Mesodermal cell (in vitro differentiated cells): ENCODE measurements around the gene ZFYVE26.

ENCODE experiments used
- H3K27ac ChIP-seq: 2 replicates; pipeline ENCODE4 v1.7.0; 2013; ENCODE audit warnings: mild to moderate bottlenecking, low read depth, low read length, moderate library complexity; ENCODE audit not compliant: severe bottlenecking
- H3K36me3 ChIP-seq: 2 replicates; pipeline ENCODE4 v1.7.1; 2013; ENCODE audit warnings: mild to moderate bottlenecking, low read length, moderate library complexity; ENCODE audit not compliant: control insufficient read depth, insufficient read depth
- H3K4me1 ChIP-seq: one replicate; pipeline ENCODE4 v1.7.1; 2013; ENCODE audit warnings: mild to moderate bottlenecking, low read length; ENCODE audit not compliant: insufficient read depth, control insufficient read depth, poor library complexity, severe bottlenecking
- H3K4me3 ChIP-seq: 2 replicates; pipeline ENCODE4 v1.7.0; 2013; ENCODE audit warnings: low read length, control low read depth, mild to moderate bottlenecking; ENCODE audit not compliant: insufficient read depth, poor library complexity, severe bottlenecking; ENCODE audit errors: extremely low read depth
- H3K9me3 ChIP-seq: 2 replicates; pipeline ENCODE4 v1.7.1; 2013; ENCODE audit warnings: mild to moderate bottlenecking, low read length, moderate library complexity; ENCODE audit not compliant: control insufficient read depth
- WGBS, 2 experiments: methylation state at CpG; one replicate each; pipeline ENCODE4 v1.1.5; 2013; ENCODE audit warnings: missing lambda C conversion rate in 2 of 2; ENCODE audit not compliant: insufficient coverage in 2 of 2; 5-methylcytosine and 5-hydroxymethylcytosine counted together

The ZFYVE26 gene

GRCh38 chr14:67749341-67750084, 66.9 kb downstream of the ZFYVE26 start:
- Histone ChIP-seq H3K36me3 (peaks cover 61% of the 10 kb centered on the region), H3K27ac (no peak overlapping the region), H3K9me3 (no peaks in the 10 kb centered on the region), H3K4me3 (no peak overlapping the region), H3K4me1 (no peaks in the 10 kb centered on the region)
- 93 to 100% methylated on average over 4 to 5 of the region's 6 CpGs for WGBS, 2 experiments

GRCh38 chr14:67748312-67748711, 68.1 kb downstream of the ZFYVE26 start:
- Histone ChIP-seq H3K4me1 (no peaks in the 10 kb centered on the region), H3K27ac (no peak overlapping the region), H3K4me3 (no peak overlapping the region), H3K9me3 (no peaks in the 10 kb centered on the region), H3K36me3 (peaks cover 49% of the 10 kb centered on the region)
- whole genome bisulfite sequencing, 2 experiments: 93 to 99% methylated on average over 8 to 10 of the region's 10 CpGs

DNA sequence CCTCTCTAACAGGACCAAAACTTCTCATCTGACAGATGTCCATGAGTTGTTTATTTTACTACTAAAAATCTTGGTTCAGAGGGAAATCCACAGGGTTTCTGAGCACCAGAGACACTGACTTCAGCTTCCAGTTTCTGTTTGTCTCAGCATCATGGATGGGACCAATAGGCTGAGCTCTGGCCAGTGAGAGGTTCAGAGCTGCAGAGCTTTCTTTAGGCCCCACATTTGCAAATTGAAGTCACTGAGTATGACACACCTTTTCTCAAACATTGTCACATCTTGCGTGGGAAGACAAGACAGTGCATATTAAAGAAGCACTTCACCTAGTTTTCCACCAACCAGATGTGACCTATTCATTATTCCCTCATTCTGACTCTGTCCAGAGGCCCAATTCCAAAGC, 69.5 kb downstream of the ZFYVE26 start:
- H3K9me3 ChIP-seq: no peaks in the 10 kb centered on the region
- H3K27ac ChIP-seq: no peak overlapping the region
- 100% methylated on average over 1 of the region's 1 CpG for WGBS, 2 experiments
- no peaks in the 10 kb centered on the region for H3K4me1 ChIP-seq
- no peak overlapping the region for H3K4me3 ChIP-seq
- H3K36me3 ChIP-seq: peaks cover 36% of the 10 kb centered on the region

GRCh38 chr14:67744046-67744445, 72.3 kb downstream of the ZFYVE26 start:
- Histone ChIP-seq H3K4me3 (no peak overlapping the region), H3K36me3 (peaks cover 10% of the 10 kb centered on the region), H3K27ac (no peak overlapping the region), H3K9me3 (no peaks in the 10 kb centered on the region), H3K4me1 (peaks cover 3% of the 10 kb centered on the region)
- WGBS, 2 experiments: 86 to 100% methylated on average over 1 of the region's 2 CpGs

DNA sequence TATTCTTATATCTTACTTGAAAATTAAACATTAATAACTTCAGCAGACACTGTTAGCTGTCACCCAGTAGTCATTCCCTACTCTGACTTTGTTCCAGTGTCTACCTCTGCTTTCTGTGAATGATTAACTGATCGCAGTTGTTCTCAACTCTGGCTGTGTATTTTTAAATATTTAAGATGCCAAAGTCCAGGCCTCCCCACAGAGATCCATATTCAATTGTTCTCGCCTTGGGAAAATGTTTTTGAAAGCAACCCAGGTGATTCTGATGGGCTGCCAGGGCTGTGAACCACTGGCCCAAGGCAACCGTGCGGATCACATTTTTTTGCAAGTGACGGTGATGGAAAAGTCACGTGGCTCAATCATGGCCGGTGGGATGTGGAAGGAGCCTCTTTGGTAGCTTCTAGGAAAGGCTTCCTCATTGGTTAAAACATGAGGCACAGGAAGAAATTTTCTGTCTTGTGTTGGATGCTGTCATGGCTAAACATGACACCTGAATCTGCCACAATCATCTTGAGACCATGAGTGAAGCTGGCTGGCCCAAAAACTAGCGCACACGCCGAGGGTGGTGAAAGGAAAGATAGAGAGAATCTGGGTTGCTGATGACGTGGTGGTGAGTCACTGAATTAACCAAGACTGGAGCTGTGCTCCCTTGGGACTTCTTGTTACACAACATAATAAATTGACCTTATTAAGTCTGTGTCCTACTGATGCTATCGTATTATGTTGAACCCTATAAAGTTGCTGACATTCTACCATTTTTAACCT, 77.5 kb downstream of the ZFYVE26 start:
- Histone ChIP-seq H3K4me1 (peaks cover 7% of the 10 kb centered on the region), H3K27ac (no peak overlapping the region), H3K36me3 (no peaks in the 10 kb centered on the region), H3K9me3 (no peaks in the 10 kb centered on the region), H3K4me3 (no peak overlapping the region)
- WGBS, 2 experiments: 81 to 91% methylated on average over 4 to 11 of the region's 12 CpGs

GRCh38 chr14:67736771-67737170, 79.6 kb downstream of the ZFYVE26 start:
- Histone ChIP-seq H3K9me3 (no peaks in the 10 kb centered on the region), H3K27ac (no peak overlapping the region), H3K36me3 (no peaks in the 10 kb centered on the region), H3K4me1 (peaks cover 7% of the 10 kb centered on the region), H3K4me3 (no peak overlapping the region)
- 89 to 100% methylated on average over 2 to 3 of the region's 4 CpGs for WGBS, 2 experiments

- Histone ChIP-seq H3K4me3 (no peak overlapping the region), H3K4me1 (peaks cover 7% of the 10 kb centered on the region), H3K9me3 (no peaks in the 10 kb centered on the region), H3K27ac (no peak overlapping the region), H3K36me3 (no peaks in the 10 kb centered on the region)
- WGBS, 2 experiments: 92 to 97% methylated on average over 6 to 7 of the region's 10 CpGs
Measured at GRCh38 chr14:67735336-67736147, 80.8 kb downstream of the ZFYVE26 start.

DNA sequence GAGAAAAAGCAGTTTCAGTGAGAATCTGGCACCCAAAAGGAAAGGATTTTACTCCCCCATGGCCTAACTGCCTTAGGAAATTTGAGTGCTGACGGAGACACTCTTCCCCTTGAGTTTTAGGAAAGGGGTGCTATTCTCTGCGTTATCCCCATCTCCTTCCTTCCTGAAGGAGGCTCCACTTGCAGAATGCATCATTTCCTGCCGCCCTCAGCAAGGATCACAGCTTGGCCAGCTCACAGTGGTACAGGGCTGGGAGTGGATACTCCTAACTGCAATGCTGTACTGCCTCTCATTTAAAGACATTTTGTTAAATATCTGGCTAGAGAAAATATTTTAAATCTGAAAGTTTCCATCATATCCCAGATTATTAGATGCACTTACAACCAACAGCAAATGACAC, 81.7 kb downstream of the ZFYVE26 start:
- WGBS, 2 experiments: 100% methylated on average over 1 of the region's 3 CpGs; no CpG with 5 or more reads in 1 of the 2 experiments
- H3K27ac ChIP-seq: no peak overlapping the region
- H3K4me1 ChIP-seq: peaks cover 7% of the 10 kb centered on the region

DNA sequence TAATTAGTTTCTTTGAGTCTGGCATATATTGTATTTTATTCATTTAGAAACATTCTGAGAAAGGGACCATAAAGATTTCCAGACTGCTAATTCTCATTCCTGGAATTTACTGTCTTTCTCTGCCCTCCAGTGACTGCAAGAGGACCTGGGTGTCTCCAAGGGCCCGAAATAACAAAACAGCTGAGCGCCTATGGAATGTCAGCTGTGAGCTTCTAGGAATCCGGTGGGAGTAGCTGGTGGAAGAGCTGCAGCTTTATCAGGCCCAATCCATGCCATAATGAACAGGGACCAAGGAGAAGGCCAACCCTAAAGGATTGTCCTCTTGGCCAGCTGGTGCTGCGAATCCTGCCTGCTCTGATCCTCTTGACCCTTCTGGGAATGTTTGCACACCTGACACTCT, 82.8 kb downstream of the ZFYVE26 start:
- 80 to 90% methylated on average over 4 of the region's 4 CpGs for WGBS, 2 experiments
- Histone ChIP-seq H3K36me3 (no peaks in the 10 kb centered on the region), H3K4me1 (no peaks in the 10 kb centered on the region), H3K9me3 (no peaks in the 10 kb centered on the region), H3K4me3 (no peak overlapping the region), H3K27ac (no peak overlapping the region)

More for the DNA sequence above, 81.7 kb downstream of the ZFYVE26 start:
- H3K9me3 ChIP-seq: no peaks in the 10 kb centered on the region
- no peak overlapping the region for H3K4me3 ChIP-seq
- no peaks in the 10 kb centered on the region for H3K36me3 ChIP-seq

GRCh38 chr14:67729072-67729885, 87.1 kb downstream of the ZFYVE26 start:
- Histone ChIP-seq H3K9me3 (peaks cover 5% of the 10 kb centered on the region), H3K27ac (no peak overlapping the region), H3K4me3 (no peak overlapping the region), H3K36me3 (no peaks in the 10 kb centered on the region), H3K4me1 (no peaks in the 10 kb centered on the region)
- WGBS, 2 experiments: 74 to 82% methylated on average over 13 to 15 of the region's 21 CpGs
